GM23338 (cell line): ENCODE data around the gene MITF. TPM values are rescaled to one million over a fixed set of nuclear protein-coding genes. Genes with fewer than 3 reads are reported as not detected.

ENCODE experiments used
- ATAC-seq: fragments of 200-7000 bp; cut with Tn5 transposase; 3 replicates; pipeline ENCODE4 v1.9.1; 2020
- DNase-seq: peaks from one replicate; pipeline ENCODE4 v3.0.0-alpha.2; 2015; ENCODE audit warnings: low spot score
- H2AFZ ChIP-seq: fragments of 200-600 bp; sonication (generic); 2 replicates; pipeline ENCODE4 v1.8.0; 2016; ENCODE audit warnings: antibody characterized with exemption, mild to moderate bottlenecking, moderate library complexity
- H3F3A ChIP-seq: fragments of 200-600 bp; sonication (generic); replicated peaks from 2 replicates; pipeline ENCODE4 v1.8.0; 2017; ENCODE audit warnings: antibody characterized with exemption, mixed run types, low read depth
- H3K27ac ChIP-seq: fragments of 200-600 bp; sonication (generic); 2 replicates; pipeline ENCODE4 v1.6.1; 2016; ENCODE audit warnings: low read depth
- H3K27me3 ChIP-seq: fragments of 200-600 bp; sonication (generic); 2 replicates; pipeline ENCODE4 v1.8.0; 2016; ENCODE audit warnings: mild to moderate bottlenecking, mixed run types, moderate library complexity; ENCODE audit not compliant: insufficient read depth
- H3K36me3 ChIP-seq: fragments of 200-600 bp; sonication (generic); 2 replicates; pipeline ENCODE4 v1.8.0; 2016; ENCODE audit warnings: mild to moderate bottlenecking; ENCODE audit not compliant: insufficient read depth
- H3K4me1 ChIP-seq: fragments of 200-600 bp; sonication (generic); 2 replicates; pipeline ENCODE4 v1.8.0; 2016; ENCODE audit warnings: mild to moderate bottlenecking, moderate library complexity; ENCODE audit not compliant: insufficient read depth
- H3K4me2 ChIP-seq: fragments of 200-600 bp; sonication (generic); 2 replicates; pipeline ENCODE4 v1.7.1; 2017; ENCODE audit warnings: mixed run types
- H3K4me3 ChIP-seq: fragments of 200-600 bp; sonication (generic); 2 replicates; pipeline ENCODE4 v1.6.1; 2016; ENCODE audit warnings: mixed run types
- H3K79me2 ChIP-seq: fragments of 200-600 bp; sonication (generic); replicated peaks from 2 replicates; pipeline ENCODE4 v1.8.0; 2017; ENCODE audit warnings: mild to moderate bottlenecking; ENCODE audit not compliant: insufficient read depth
- H3K9me2 ChIP-seq: fragments of 200-600 bp; sonication (generic); 2 replicates; pipeline ENCODE4 v1.8.0; 2017; ENCODE audit not compliant: insufficient read depth
- H4K20me1 ChIP-seq: fragments of 200-600 bp; sonication (generic); replicated peaks from 2 replicates; pipeline ENCODE4 v1.8.0; 2017; ENCODE audit warnings: mild to moderate bottlenecking; ENCODE audit not compliant: insufficient read depth
- H3K27ac Mint-ChIP-seq: 2 replicates; pipeline ENCODE4 v1.8.0; 2020; ENCODE audit warnings: inconsistent platforms, mild to moderate bottlenecking, moderate library complexity, mixed read lengths
- H3K27me3 Mint-ChIP-seq: 3 replicates; pipeline ENCODE4 v1.8.0; 2022; ENCODE audit warnings: low read depth, mild to moderate bottlenecking, moderate library complexity, mixed read lengths, inconsistent platforms; ENCODE audit not compliant: insufficient read depth, poor library complexity
- H3K36me3 Mint-ChIP-seq: 3 replicates; pipeline ENCODE4 v1.8.0; 2021; ENCODE audit warnings: low read depth, mild to moderate bottlenecking, inconsistent platforms, moderate library complexity, mixed read lengths
- H3K4me1 Mint-ChIP-seq: 3 replicates; pipeline ENCODE4 v1.8.0; 2020; ENCODE audit warnings: mild to moderate bottlenecking, inconsistent platforms, mixed read lengths
- H3K4me3 Mint-ChIP-seq: 3 replicates; pipeline ENCODE4 v1.8.0; 2021; ENCODE audit warnings: moderate library complexity, mild to moderate bottlenecking, inconsistent platforms, mixed read lengths
- H3K9me3 Mint-ChIP-seq: 3 replicates; pipeline ENCODE4 v1.8.0; 2020; ENCODE audit warnings: moderate library complexity, mild to moderate bottlenecking, inconsistent platforms, mixed read lengths
- CREB1 ChIP-seq: fragments of 250-450 bp; sonication (Bioruptor Pico); IDR thresholded peaks from 2 replicates; pipeline ENCODE4 v1.5.0; 2020; ENCODE audit warnings: low read depth, mild to moderate bottlenecking, moderate library complexity
- EZH2 ChIP-seq: fragments of 200-600 bp; sonication (generic); IDR thresholded peaks from one replicate; pipeline ENCODE4 v1.8.0; 2017; ENCODE audit warnings: antibody characterized with exemption, mild to moderate bottlenecking, low read depth; ENCODE audit not compliant: unreplicated experiment
- EZH2phosphoT487 ChIP-seq: fragments of 200-600 bp; sonication (generic); IDR thresholded peaks from one replicate; pipeline ENCODE4 v1.8.1; 2018; ENCODE audit warnings: antibody characterized with exemption; ENCODE audit not compliant: unreplicated experiment
- JUNB ChIP-seq: IDR thresholded peaks from one replicate; pipeline ENCODE4 v1.6.1; 2016; ENCODE audit warnings: antibody characterized with exemption; ENCODE audit not compliant: unreplicated experiment
- NANOG ChIP-seq: IDR thresholded peaks from 2 replicates; pipeline ENCODE4 v1.6.1; 2016; ENCODE audit warnings: antibody characterized with exemption, borderline replicate concordance
- POLR2AphosphoS5 ChIP-seq: IDR thresholded peaks from 2 replicates; pipeline ENCODE4 v1.6.1; 2016; ENCODE audit warnings: antibody characterized with exemption, low read depth
- STAT1 ChIP-seq: IDR thresholded peaks from one replicate; pipeline ENCODE4 v1.6.1; 2016; ENCODE audit warnings: antibody characterized with exemption; ENCODE audit not compliant: unreplicated experiment
- ZNF114 ChIP-seq: fragments of 250-450 bp; sonication (Bioruptor Pico); IDR thresholded peaks from 2 replicates; pipeline ENCODE4 v1.5.0; 2020; ENCODE audit warnings: mild to moderate bottlenecking, moderate library complexity
- ZNF331 ChIP-seq: fragments of 250-450 bp; sonication (Bioruptor Pico); IDR thresholded peaks from 2 replicates; pipeline ENCODE4 v1.5.0; 2020; ENCODE audit warnings: low read depth, mild to moderate bottlenecking, moderate library complexity
- polyA plus RNA-seq: library from polyadenylated mRNA; unstranded; fragments of >200 nt; fragmentation: Nextera tagmentation; extraction: Ambion mirVana; gene quantifications from 2 replicates; pipeline ENCODE4 v1.2.1, GENCODE V29; 2016
- total RNA-seq: library from RNA; depleted of rRNA; stranded (reverse); fragments of >200 nt; shearing (Covaris generic); gene quantifications from 2 replicates; pipeline ENCODE4 v1.2.3, GENCODE V29; 2014
- TF ChIP-seq, protein P1 (sequence below): IDR thresholded peaks from 2 replicates; pipeline ENCODE4 v1.6.1; 2016; ENCODE audit warnings: antibody characterized with exemption
- TF ChIP-seq, protein P2 (sequence below): fragments of 250-450 bp; sonication (Bioruptor Pico); IDR thresholded peaks from 2 replicates; pipeline ENCODE4 v1.5.0; 2020; ENCODE audit warnings: mild to moderate bottlenecking, moderate library complexity
- TF ChIP-seq, protein P3 (sequence below): IDR thresholded peaks from one replicate; pipeline ENCODE4 v1.6.1; 2018; ENCODE audit warnings: antibody characterized with exemption; ENCODE audit not compliant: unreplicated experiment
- TF ChIP-seq, protein P4 (sequence below), 2 experiments: fragments of 200-600 bp in 1 of 2; sonication (generic) in 1 of 2; conservative IDR thresholded peaks; 2 replicates each; pipeline versions ENCODE4 v1.5.1 to v1.6.1; 2016 to 2017; ENCODE audit warnings: antibody characterized with exemption in 2 of 2, low read depth in 2 of 2, mild to moderate bottlenecking in 2 of 2, moderate library complexity in 1 of 2

The MITF gene
- total and polyA plus RNA-seq, 2 experiments from 2014 or later, result 1.9 to 2.4 TPM

DNA sequence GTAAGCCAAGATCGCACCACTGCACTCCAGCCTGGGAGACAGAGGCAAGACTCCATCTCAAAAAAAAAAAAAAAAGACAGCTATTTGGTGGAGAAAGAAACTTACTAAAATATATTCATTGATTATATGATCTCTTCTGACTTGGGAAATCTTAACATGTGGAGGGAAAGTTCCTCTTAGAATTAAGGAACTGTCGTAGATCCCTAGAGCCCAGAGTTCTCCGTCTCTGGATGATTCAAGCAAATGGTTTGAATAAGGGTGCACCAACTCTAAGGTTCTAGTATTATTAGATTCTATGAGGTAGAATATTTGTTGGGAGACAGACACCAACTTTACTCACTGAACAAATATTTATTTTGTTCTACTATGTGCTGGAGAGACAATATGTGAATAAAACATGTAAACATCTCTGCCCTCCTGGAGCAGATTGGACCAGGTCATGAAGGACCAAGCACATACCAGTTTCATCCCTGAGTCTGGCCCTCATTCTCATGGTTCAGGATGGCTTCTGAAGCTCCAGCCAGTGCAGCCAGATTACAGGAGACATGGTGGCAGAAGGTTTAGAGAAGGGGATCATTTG is 129.7 kb downstream of the MITF start:
- Histone ChIP-seq H3K4me2 (no peak overlapping the region), H2AFZ (no peak overlapping the region), H3K4me1 (no peaks in the 10 kb centered on the region), H3K36me3 (no peaks in the 10 kb centered on the region), H3K9me2 (no peaks in the 10 kb centered on the region), H3K27me3 (no peaks in the 10 kb centered on the region), H3K27ac (no peak overlapping the region), H4K20me1 (no peaks in the 10 kb centered on the region), H3K79me2 (no peaks in the 10 kb centered on the region), H3K4me3 (no peak overlapping the region), H3F3A (no peaks in the 10 kb centered on the region)
- peaks cover 8% of the 10 kb centered on the region; the same call in 2 of the 3 replicates for H3K4me1 Mint-ChIP-seq
- H3K36me3 Mint-ChIP-seq, result no peaks in the 10 kb centered on the region
- DNase-seq, result no peak
- H3K27me3 Mint-ChIP-seq, result no peaks in the 10 kb centered on the region
- H3K4me3 Mint-ChIP-seq, result no peak overlapping the region
- TF ChIP-seq ZNF331 (no peak), STAT1 (no peak), POLR2AphosphoS5 (no peak), JUNB (no peak), NANOG (no peak), EZH2 (no peak), EZH2phosphoT487 (no peak), CREB1 (CRISPR knock-in tag) (no peak), ZNF114 (CRISPR knock-in tag) (no peak)
- TF ChIP-seq, protein P1, sequence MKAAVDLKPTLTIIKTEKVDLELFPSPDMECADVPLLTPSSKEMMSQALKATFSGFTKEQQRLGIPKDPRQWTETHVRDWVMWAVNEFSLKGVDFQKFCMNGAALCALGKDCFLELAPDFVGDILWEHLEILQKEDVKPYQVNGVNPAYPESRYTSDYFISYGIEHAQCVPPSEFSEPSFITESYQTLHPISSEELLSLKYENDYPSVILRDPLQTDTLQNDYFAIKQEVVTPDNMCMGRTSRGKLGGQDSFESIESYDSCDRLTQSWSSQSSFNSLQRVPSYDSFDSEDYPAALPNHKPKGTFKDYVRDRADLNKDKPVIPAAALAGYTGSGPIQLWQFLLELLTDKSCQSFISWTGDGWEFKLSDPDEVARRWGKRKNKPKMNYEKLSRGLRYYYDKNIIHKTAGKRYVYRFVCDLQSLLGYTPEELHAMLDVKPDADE, result no peak
- TF ChIP-seq, protein P2, sequence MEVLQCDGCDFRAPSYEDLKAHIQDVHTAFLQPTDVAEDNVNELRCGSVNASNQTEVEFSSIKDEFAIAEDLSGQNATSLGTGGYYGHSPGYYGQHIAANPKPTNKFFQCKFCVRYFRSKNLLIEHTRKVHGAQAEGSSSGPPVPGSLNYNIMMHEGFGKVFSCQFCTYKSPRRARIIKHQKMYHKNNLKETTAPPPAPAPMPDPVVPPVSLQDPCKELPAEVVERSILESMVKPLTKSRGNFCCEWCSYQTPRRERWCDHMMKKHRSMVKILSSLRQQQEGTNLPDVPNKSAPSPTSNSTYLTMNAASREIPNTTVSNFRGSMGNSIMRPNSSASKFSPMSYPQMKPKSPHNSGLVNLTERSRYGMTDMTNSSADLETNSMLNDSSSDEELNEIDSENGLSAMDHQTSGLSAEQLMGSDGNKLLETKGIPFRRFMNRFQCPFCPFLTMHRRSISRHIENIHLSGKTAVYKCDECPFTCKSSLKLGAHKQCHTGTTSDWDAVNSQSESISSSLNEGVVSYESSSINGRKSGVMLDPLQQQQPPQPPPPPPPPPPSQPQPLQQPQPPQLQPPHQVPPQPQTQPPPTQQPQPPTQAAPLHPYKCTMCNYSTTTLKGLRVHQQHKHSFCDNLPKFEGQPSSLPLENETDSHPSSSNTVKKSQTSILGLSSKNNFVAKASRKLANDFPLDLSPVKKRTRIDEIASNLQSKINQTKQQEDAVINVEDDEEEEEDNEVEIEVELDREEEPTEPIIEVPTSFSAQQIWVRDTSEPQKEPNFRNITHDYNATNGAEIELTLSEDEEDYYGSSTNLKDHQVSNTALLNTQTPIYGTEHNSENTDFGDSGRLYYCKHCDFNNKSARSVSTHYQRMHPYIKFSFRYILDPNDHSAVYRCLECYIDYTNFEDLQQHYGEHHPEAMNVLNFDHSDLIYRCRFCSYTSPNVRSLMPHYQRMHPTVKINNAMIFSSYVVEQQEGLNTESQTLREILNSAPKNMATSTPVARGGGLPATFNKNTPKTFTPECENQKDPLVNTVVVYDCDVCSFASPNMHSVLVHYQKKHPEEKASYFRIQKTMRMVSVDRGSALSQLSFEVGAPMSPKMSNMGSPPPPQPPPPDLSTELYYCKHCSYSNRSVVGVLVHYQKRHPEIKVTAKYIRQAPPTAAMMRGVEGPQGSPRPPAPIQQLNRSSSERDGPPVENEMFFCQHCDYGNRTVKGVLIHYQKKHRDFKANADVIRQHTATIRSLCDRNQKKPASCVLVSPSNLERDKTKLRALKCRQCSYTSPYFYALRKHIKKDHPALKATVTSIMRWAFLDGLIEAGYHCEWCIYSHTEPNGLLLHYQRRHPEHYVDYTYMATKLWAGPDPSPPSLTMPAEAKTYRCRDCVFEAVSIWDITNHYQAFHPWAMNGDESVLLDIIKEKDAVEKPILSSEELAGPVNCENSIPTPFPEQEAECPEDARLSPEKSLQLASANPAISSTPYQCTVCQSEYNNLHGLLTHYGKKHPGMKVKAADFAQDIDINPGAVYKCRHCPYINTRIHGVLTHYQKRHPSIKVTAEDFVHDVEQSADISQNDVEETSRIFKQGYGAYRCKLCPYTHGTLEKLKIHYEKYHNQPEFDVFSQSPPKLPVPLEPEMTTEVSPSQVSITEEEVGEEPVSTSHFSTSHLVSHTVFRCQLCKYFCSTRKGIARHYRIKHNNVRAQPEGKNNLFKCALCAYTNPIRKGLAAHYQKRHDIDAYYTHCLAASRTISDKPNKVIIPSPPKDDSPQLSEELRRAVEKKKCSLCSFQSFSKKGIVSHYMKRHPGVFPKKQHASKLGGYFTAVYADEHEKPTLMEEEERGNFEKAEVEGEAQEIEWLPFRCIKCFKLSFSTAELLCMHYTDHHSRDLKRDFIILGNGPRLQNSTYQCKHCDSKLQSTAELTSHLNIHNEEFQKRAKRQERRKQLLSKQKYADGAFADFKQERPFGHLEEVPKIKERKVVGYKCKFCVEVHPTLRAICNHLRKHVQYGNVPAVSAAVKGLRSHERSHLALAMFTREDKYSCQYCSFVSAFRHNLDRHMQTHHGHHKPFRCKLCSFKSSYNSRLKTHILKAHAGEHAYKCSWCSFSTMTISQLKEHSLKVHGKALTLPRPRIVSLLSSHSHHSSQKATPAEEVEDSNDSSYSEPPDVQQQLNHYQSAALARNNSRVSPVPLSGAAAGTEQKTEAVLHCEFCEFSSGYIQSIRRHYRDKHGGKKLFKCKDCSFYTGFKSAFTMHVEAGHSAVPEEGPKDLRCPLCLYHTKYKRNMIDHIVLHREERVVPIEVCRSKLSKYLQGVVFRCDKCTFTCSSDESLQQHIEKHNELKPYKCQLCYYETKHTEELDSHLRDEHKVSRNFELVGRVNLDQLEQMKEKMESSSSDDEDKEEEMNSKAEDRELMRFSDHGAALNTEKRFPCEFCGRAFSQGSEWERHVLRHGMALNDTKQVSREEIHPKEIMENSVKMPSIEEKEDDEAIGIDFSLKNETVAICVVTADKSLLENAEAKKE, result no peak
- TF ChIP-seq, protein P3, sequence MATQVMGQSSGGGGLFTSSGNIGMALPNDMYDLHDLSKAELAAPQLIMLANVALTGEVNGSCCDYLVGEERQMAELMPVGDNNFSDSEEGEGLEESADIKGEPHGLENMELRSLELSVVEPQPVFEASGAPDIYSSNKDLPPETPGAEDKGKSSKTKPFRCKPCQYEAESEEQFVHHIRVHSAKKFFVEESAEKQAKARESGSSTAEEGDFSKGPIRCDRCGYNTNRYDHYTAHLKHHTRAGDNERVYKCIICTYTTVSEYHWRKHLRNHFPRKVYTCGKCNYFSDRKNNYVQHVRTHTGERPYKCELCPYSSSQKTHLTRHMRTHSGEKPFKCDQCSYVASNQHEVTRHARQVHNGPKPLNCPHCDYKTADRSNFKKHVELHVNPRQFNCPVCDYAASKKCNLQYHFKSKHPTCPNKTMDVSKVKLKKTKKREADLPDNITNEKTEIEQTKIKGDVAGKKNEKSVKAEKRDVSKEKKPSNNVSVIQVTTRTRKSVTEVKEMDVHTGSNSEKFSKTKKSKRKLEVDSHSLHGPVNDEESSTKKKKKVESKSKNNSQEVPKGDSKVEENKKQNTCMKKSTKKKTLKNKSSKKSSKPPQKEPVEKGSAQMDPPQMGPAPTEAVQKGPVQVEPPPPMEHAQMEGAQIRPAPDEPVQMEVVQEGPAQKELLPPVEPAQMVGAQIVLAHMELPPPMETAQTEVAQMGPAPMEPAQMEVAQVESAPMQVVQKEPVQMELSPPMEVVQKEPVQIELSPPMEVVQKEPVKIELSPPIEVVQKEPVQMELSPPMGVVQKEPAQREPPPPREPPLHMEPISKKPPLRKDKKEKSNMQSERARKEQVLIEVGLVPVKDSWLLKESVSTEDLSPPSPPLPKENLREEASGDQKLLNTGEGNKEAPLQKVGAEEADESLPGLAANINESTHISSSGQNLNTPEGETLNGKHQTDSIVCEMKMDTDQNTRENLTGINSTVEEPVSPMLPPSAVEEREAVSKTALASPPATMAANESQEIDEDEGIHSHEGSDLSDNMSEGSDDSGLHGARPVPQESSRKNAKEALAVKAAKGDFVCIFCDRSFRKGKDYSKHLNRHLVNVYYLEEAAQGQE, result no peak
- TF ChIP-seq, protein P4, sequence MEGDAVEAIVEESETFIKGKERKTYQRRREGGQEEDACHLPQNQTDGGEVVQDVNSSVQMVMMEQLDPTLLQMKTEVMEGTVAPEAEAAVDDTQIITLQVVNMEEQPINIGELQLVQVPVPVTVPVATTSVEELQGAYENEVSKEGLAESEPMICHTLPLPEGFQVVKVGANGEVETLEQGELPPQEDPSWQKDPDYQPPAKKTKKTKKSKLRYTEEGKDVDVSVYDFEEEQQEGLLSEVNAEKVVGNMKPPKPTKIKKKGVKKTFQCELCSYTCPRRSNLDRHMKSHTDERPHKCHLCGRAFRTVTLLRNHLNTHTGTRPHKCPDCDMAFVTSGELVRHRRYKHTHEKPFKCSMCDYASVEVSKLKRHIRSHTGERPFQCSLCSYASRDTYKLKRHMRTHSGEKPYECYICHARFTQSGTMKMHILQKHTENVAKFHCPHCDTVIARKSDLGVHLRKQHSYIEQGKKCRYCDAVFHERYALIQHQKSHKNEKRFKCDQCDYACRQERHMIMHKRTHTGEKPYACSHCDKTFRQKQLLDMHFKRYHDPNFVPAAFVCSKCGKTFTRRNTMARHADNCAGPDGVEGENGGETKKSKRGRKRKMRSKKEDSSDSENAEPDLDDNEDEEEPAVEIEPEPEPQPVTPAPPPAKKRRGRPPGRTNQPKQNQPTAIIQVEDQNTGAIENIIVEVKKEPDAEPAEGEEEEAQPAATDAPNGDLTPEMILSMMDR (conservative IDR thresholded peaks at IDR 0.05; ENCODE audit: low read depth in 2 of 2), result no peak
- ATAC-seq, result no peak
- no peaks in the 10 kb centered on the region for H3K9me3 Mint-ChIP-seq
- H3K27ac Mint-ChIP-seq, result no peak overlapping the region
